Activated CD4-positive, alpha-beta T cell treated with anti-CD3 and anti-CD28 coated beads, Interleukin-2, amount 50 U/mL, for 1 hour (primary cell): ENCODE results near the gene F2RL1.
A peak's percentile ranks its signal among the peaks of the same experiment; 100 is the strongest.
"Not testable (repeated sequence)": the region's sequence is repeated elsewhere in the genome, so short reads cannot be mapped to it uniquely, and the experiment has no call there.

Experiments used
- DNase-seq: peaks from one replicate; pipeline ENCODE4 v3.0.0-alpha.2; 2020

F2RL1 gene

GRCh38 chr5:76851728-76852369 is 33.0 kb downstream of the F2RL1 start:
- DNase-seq: no peak

- DNase-seq: no peak
Observed at GRCh38 chr5:76852772-76853171, 33.9 kb downstream of the F2RL1 start.

DNA sequence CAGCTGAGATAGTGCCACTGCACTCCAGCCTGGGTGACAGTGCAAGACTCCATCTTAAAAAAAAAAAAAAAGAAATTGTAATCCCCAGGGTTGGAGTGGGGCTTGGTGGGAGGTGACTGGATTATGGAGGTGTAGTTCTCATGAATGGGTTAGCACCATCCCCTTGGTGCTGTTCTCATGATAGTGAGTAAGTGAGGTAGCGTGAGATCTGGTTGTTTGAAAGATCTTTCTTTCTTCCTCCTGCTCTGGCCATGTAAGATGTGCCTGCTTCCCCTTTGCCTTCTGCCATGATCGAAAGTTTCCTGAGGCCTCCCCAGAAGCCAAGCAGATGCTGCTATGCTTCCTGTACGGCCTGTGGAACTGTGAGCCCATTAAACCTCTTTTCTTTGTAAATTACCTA is 34.9 kb downstream of the F2RL1 start:
- not testable (repeated sequence) for DNase-seq

GRCh38 chr5:76854644-76855043 is 35.8 kb downstream of the F2RL1 start:
- DNase-seq: no peak

GRCh38 chr5:76855501-76855900 is 36.7 kb downstream of the F2RL1 start:
- not testable (repeated sequence) for DNase-seq

GRCh38 chr5:76855961-76856360 is 37.1 kb downstream of the F2RL1 start:
- no peak for DNase-seq

DNA sequence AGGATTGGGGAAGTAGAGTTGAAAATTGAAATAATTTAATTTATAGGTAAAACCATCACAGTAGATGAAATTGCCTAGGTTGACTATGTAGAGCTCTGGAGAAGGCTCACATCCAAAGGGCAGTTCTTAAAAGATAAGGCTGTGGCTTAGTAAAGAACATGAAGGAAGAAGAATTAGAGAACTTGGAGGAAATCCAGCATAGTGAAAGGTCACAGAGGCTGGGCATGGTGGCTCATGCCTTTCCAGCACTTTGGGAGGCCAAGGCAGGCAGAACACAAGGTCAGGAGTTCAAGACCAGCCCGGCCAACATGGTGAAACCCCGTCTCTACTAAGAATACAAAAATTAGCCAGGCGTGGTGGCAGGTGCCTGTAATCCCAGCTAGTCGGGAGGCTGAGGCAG is 38.0 kb downstream of the F2RL1 start:
- DNase-seq: not testable (repeated sequence)

GRCh38 chr5:76859591-76860247 is 40.9 kb downstream of the F2RL1 start:
- DNase-seq: no peak

DNA sequence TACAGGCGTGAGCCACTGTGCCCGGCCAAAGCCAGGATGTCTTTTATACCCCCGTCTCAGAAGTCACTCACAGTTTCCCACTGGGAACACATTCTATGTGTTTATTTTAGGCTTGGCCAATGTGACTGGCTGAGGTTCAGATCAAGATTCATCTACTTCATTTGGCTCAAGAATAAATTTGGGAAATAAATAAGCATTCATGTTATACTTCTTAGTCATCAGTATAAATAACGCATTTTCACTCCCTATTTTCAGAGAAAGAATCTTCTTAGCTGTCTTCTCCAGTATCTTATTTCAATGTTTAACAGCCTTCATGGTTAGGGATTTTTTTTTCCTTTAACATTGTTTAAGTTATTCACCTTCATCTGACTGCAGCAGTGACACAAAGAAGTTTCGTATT is 42.8 kb downstream of the F2RL1 start:
- DNase-seq: no peak

GRCh38 chr5:76863001-76863400 is 44.2 kb downstream of the F2RL1 start:
- no peak for DNase-seq

- DNase-seq: no peak
Observed at GRCh38 chr5:76866503-76866902, 47.7 kb downstream of the F2RL1 start.

GRCh38 chr5:76867038-76867437 is 48.2 kb downstream of the F2RL1 start:
- DNase-seq: no peak

- peak; percentile 57 for DNase-seq
Observed at GRCh38 chr5:76867827-76868693, 49.2 kb downstream of the F2RL1 start.

DNA sequence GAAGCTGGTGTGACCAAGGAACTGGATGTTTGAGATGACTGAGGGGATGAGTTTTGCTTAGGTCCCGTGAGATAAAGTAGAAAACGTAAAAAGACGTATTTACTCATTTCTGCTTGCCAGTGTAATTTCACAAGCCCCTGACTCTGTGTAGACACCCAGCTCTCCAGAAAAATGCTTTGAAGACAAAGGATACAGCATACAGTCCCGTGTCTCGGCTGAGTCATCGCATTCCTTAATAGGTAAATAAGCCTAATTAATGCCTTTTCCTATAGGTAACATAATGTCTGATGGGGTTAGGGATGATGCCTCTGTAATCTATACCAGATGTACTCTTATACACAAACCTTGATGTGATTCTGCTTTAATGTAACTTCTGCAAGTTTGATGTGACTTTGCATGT is 51.2 kb downstream of the F2RL1 start:
- no peak for DNase-seq

DNA sequence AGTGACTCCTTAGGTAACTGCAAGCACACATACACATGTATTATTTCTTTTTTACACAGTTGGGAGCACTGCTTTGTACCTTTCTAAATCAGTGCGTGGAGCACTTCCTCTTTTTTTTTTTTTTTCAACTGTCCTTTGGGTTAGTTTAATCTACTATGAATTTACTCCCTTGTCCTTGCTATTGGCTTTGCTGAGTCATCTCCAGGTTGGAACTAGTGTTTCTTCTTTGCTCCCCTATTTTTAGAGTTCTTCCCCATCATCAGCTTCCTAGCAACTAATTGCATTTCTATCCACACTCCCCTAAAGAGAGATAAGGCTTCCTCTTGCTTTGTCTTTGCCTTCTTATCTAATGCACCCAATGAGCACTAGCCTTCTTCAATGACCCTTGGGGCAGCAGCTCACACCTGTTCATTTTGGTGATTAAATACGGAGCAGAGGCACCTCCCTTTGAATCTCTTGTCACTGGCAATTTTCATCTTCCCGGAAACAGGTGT is 55.3 kb downstream of the F2RL1 start:
- no peak for DNase-seq
